T-helper 17 cell (primary cell): ENCODE measurements around the gene MEF2C. TPM values are rescaled to one million over a fixed set of nuclear protein-coding genes. Genes with fewer than 3 reads are reported as not detected.

Source experiments
- ATAC-seq: fragments of 150-1000 bp; cut with Tn5 transposase; 2 replicates; pipeline ENCODE4 v1.10.0; 2021; ENCODE audit warnings: mild to moderate bottlenecking, moderate library complexity
- DNase-seq, 3 donors: peaks; one replicate each; pipeline versions ENCODE4 v3.0.0 to v3.0.0-alpha.2; 2020 to 2021
- H3K9me3 ChIP-seq: one replicate; pipeline ENCODE4 v1.7.0; 2013; ENCODE audit warnings: low read length, mild to moderate bottlenecking; ENCODE audit not compliant: control insufficient read depth, poor library complexity, severe bottlenecking
- H3K27ac Mint-ChIP-seq: one replicate; pipeline ENCODE4 v1.8.0; 2022; ENCODE audit warnings: mild to moderate bottlenecking, moderate library complexity, mixed read lengths
- H3K27me3 Mint-ChIP-seq: one replicate; pipeline ENCODE4 v1.8.0; 2022; ENCODE audit warnings: mixed read lengths
- H3K36me3 Mint-ChIP-seq: one replicate; pipeline ENCODE4 v1.8.0; 2022; ENCODE audit warnings: low read depth, mixed read lengths
- H3K4me1 Mint-ChIP-seq: one replicate; pipeline ENCODE4 v1.8.0; 2022; ENCODE audit warnings: mild to moderate bottlenecking, mixed read lengths
- H3K4me3 Mint-ChIP-seq: one replicate; pipeline ENCODE4 v1.8.0; 2022; ENCODE audit warnings: mild to moderate bottlenecking, moderate library complexity, mixed read lengths
- total RNA-seq, 4 donors: library from RNA in 2 of 4; stranded (reverse) in 2 of 4; gene quantifications; one replicate each; pipeline ENCODE4 v1.2.3 and lab custom pipeline; 2022 to 2026

The MEF2C gene
- total RNA-seq, 2 donors from 2014 or later, result 10.9 to 11.9 TPM

GRCh38 chr5:88734983-88735382 is 148.0 kb downstream of the MEF2C start:
- DNase-seq (no peak), ATAC-seq (no peak)
- Mint-ChIP-seq H3K36me3 (no peaks in the 10 kb centered on the region), H3K4me1 (peaks cover 11% of the 10 kb centered on the region), H3K27me3 (peaks cover 53% of the 10 kb centered on the region), H3K4me3 (no peak overlapping the region), H3K27ac (no peak overlapping the region)
- no peaks in the 10 kb centered on the region for H3K9me3 ChIP-seq

DNA sequence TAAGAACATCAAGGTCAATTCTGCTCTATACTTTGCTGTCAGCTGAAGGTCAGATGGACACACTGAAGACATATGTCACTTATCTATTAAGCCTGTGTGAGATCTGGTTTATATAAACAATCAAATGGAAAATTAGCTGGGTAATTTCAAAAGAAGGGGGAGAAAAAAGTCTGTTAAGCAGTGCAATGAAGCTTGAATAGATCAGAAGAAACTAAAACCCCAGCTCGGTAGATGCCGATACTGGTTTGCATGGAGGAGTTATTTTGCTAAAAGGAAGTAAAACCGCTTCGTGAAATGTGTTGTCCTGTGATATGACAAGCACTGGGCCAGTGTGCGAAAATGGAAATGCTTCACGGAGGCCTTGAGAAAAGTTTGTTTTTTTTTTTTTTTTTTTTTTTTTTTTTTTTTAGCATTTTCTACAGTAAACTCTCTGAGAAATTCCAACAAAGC is 148.8 kb downstream of the MEF2C start:
- ATAC-seq (peak; percentile 47), DNase-seq (no peak)
- Mint-ChIP-seq H3K27ac (peak overlapping the region; percentile 79), H3K4me1 (peaks cover 11% of the 10 kb centered on the region), H3K36me3 (no peaks in the 10 kb centered on the region), H3K27me3 (peaks cover 50% of the 10 kb centered on the region), H3K4me3 (no peak overlapping the region)
- H3K9me3 ChIP-seq, result no peaks in the 10 kb centered on the region

DNA sequence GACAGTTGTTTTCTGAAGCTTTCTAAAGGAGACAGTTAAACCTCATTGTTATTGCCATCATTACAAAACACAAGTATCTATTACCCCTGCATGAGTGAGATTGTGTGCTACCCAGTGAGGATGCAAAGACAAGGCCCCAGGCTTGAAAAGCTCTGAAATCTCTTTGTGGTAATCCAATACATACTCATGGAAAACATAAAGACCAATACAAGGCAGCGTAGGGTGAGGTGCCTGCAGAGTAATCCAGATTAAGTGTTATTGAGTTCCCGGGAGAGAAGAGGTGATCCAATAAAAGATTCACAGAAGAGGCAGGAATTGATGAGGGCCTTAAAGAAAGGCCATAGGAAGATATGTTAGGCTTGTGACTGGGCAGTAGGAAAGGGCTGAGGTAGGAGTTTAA is 150.1 kb downstream of the MEF2C start:
- Mint-ChIP-seq H3K36me3 (no peaks in the 10 kb centered on the region), H3K4me1 (peaks cover 11% of the 10 kb centered on the region), H3K27me3 (peaks cover 39% of the 10 kb centered on the region), H3K27ac (no peak overlapping the region), H3K4me3 (no peak overlapping the region)
- ATAC-seq, result no peak
- no peaks in the 10 kb centered on the region for H3K9me3 ChIP-seq
- no peak for DNase-seq

- DNase-seq (no peak), ATAC-seq (peak; percentile 20)
- Mint-ChIP-seq H3K4me3 (no peak overlapping the region), H3K36me3 (no peaks in the 10 kb centered on the region), H3K27ac (no peak overlapping the region), H3K27me3 (peaks cover 33% of the 10 kb centered on the region), H3K4me1 (peaks cover 11% of the 10 kb centered on the region)
- no peaks in the 10 kb centered on the region for H3K9me3 ChIP-seq
These were observed 150.8 kb downstream of the MEF2C start for GRCh38 chr5:88732181-88732633.

DNA sequence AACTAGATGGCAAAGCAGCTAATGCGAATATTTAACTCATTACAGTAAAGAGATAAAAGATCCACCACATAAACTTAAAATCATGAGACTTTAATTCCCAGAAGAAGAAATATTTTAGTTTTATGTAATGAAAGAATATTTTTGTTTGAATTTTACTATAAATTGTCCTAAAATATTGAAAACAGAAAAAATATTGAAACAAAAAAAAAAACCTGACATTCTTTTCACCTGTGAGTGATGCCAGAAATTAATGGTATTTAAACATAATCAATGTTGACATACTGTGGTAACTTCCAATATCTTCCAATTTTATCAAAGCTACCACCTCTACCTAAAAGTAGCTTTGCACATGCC is 153.2 kb downstream of the MEF2C start:
- Mint-ChIP-seq H3K36me3 (no peaks in the 10 kb centered on the region), H3K27me3 (peaks cover 36% of the 10 kb centered on the region), H3K4me3 (no peak overlapping the region), H3K27ac (no peak overlapping the region), H3K4me1 (peaks cover 11% of the 10 kb centered on the region)
- H3K9me3 ChIP-seq, result no peaks in the 10 kb centered on the region
- DNase-seq, result no peak
- no peak for ATAC-seq

GRCh38 chr5:88729084-88729828 is 153.7 kb downstream of the MEF2C start:
- Mint-ChIP-seq H3K4me3 (no peak overlapping the region), H3K36me3 (no peaks in the 10 kb centered on the region), H3K27me3 (peaks cover 38% of the 10 kb centered on the region), H3K4me1 (peaks cover 11% of the 10 kb centered on the region), H3K27ac (no peak overlapping the region)
- ATAC-seq (peak; percentile 79), DNase-seq (peak in 1 of 3 donors; percentile 38)
- H3K9me3 ChIP-seq, result no peaks in the 10 kb centered on the region

GRCh38 chr5:88727705-88728313 is 155.2 kb downstream of the MEF2C start:
- ATAC-seq (no peak), DNase-seq (no peak)
- H3K9me3 ChIP-seq, result no peaks in the 10 kb centered on the region
- Mint-ChIP-seq H3K4me1 (peaks cover under 1% of the 10 kb centered on the region), H3K27me3 (peaks cover 32% of the 10 kb centered on the region), H3K4me3 (no peak overlapping the region), H3K36me3 (no peaks in the 10 kb centered on the region), H3K27ac (no peak overlapping the region)

- H3K9me3 ChIP-seq, result no peaks in the 10 kb centered on the region
- DNase-seq, result no peak
- ATAC-seq, result no peak
- Mint-ChIP-seq H3K4me3 (no peak overlapping the region), H3K4me1 (no peaks in the 10 kb centered on the region), H3K27ac (no peak overlapping the region), H3K36me3 (no peaks in the 10 kb centered on the region), H3K27me3 (peaks cover 42% of the 10 kb centered on the region)
These were observed 157.5 kb downstream of the MEF2C start for GRCh38 chr5:88725454-88725853.

DNA sequence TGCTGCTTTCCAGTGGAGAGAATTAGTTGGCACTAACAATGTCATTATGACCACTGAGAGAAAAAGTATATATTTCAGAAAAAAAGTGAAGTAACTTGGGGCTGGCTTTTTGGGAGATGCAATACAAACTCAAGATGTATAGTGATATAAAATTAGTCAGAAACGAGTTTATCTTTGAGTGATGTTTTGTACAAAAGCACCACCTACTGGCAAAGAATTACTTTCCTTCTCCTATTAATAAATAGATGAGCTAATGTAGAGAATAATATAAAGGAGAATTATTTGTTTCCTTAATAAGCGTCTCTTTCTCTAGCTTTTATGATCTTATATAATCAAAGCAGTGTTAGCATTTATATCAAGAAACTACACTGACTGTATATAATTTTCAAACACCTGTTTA is 158.8 kb downstream of the MEF2C start:
- H3K9me3 ChIP-seq, result no peaks in the 10 kb centered on the region
- ATAC-seq (no peak), DNase-seq (no peak)
- Mint-ChIP-seq H3K4me3 (no peak overlapping the region), H3K27me3 (peaks cover 49% of the 10 kb centered on the region), H3K4me1 (no peaks in the 10 kb centered on the region), H3K36me3 (no peaks in the 10 kb centered on the region), H3K27ac (no peak overlapping the region)

DNA sequence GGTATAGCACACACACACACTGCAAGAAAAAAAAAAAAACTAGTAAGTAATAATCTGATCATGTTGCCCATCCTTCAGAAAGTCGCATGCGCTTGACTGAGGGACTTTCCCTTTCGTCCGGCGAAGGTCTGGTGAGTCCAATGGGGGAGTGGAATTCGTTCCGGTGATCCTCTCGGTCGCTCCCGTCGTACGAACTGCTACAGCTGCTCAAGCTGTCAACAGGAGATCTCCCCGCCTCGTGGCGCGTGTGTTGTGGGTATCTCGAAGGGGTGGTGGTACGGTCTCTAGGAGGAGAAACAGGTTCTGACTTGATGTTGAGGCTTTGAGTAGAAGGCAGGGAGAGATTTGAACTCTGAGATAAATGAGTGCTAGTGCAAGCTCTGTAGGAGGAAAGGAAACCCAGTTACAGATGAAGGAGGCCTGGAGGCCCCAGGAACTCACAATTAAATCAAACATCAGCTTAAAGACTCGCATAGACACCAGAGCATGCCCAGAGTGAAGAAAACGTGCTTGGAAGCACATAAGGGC is 160.4 kb downstream of the MEF2C start:
- no peaks in the 10 kb centered on the region for H3K4me1 Mint-ChIP-seq
- no peaks in the 10 kb centered on the region for H3K9me3 ChIP-seq
- no peak overlapping the region for H3K27ac Mint-ChIP-seq
- ATAC-seq (no peak), DNase-seq (no peak)
- no peaks in the 10 kb centered on the region for H3K36me3 Mint-ChIP-seq
- H3K4me3 Mint-ChIP-seq, result no peak overlapping the region
- H3K27me3 Mint-ChIP-seq, result peaks cover 62% of the 10 kb centered on the region

DNA sequence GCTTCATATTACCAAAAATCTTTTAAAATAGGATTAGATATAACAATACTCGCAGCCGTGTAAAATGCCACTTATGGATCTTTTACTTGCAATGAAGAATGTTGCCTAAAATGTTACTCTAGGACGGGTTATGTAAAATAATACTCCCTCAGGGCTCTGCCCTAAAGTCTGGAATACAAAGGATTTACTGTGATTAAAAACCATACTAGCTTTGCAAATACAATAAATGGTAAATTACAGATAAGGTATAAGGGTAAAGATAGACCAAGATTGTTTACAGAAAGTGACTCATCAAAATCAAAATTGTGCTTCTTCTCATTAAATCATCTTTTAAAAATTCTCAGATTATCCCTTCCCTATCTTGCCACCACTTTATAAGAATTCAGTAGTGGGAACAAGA is 163.6 kb downstream of the MEF2C start:
- H3K9me3 ChIP-seq, result no peaks in the 10 kb centered on the region
- ATAC-seq, result no peak
- H3K4me1 Mint-ChIP-seq, result no peaks in the 10 kb centered on the region
- H3K36me3 Mint-ChIP-seq, result no peaks in the 10 kb centered on the region
- no peak overlapping the region for H3K27ac Mint-ChIP-seq
- peaks cover 56% of the 10 kb centered on the region for H3K27me3 Mint-ChIP-seq
- DNase-seq, result no peak
- H3K4me3 Mint-ChIP-seq, result no peak overlapping the region

GRCh38 chr5:88718736-88719135 is 164.2 kb downstream of the MEF2C start:
- no peaks in the 10 kb centered on the region for H3K36me3 Mint-ChIP-seq
- no peak overlapping the region for H3K27ac Mint-ChIP-seq
- H3K27me3 Mint-ChIP-seq, result peaks cover 54% of the 10 kb centered on the region
- no peaks in the 10 kb centered on the region for H3K9me3 ChIP-seq
- DNase-seq (no peak), ATAC-seq (no peak)
- H3K4me1 Mint-ChIP-seq, result no peaks in the 10 kb centered on the region
- H3K4me3 Mint-ChIP-seq, result no peak overlapping the region

DNA sequence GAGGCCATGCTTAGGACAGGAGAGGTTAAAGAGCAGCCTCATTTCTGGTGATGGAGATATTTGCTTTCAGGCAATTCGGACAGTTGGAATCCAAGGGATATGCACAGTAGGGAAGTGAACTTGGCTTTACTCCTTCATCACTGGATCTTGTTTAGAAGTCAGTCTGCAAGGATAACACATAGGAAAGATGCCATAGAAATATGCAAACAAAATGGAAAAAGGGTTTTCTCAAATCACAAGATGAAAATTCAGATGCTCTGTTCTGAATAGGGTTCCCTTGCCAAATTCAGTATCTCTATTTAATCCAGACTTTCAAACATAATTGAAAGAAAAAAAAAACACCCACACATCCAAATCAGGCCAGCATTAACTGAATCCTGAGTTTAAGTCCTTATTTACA is 166.9 kb downstream of the MEF2C start:
- Mint-ChIP-seq H3K4me3 (no peak overlapping the region), H3K36me3 (no peaks in the 10 kb centered on the region), H3K4me1 (no peaks in the 10 kb centered on the region), H3K27me3 (peaks cover 39% of the 10 kb centered on the region), H3K27ac (no peak overlapping the region)
- DNase-seq (no peak), ATAC-seq (no peak)
- H3K9me3 ChIP-seq, result no peaks in the 10 kb centered on the region

DNA sequence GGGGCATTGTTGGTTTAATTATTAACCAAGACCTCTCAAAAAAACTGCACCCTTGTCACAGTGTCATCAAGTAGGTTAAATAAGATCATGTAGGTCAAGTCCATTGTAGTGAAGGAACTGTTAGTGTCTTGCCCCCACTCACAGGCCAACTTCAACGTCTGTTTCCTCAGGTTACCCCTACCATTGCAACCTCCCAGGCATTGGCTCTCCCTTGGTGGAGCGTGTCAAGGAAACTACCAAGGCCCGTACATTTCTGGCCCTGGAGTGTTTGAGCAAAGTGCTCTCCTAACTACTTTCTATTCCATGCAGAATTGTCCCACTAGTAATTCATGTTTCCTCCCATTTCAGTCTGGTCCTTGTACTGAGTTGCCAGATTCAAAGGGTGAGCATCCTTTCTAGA is 167.5 kb downstream of the MEF2C start:
- no peak overlapping the region for H3K27ac Mint-ChIP-seq
- H3K4me1 Mint-ChIP-seq, result no peaks in the 10 kb centered on the region
- no peaks in the 10 kb centered on the region for H3K9me3 ChIP-seq
- ATAC-seq, result no peak
- H3K4me3 Mint-ChIP-seq, result no peak overlapping the region
- DNase-seq, result no peak
- H3K27me3 Mint-ChIP-seq, result peaks cover 37% of the 10 kb centered on the region
- H3K36me3 Mint-ChIP-seq, result no peaks in the 10 kb centered on the region
